H54 (cell line): Measurements from ENCODE around the gene COMT.
A peak's percentile ranks its signal among the peaks of the same experiment; 100 is the strongest.

ENCODE experiments used
- DNase-seq: peaks from one replicate; pipeline ENCODE4 v3.0.0; 2011; ENCODE audit warnings: low spot score, mixed read lengths; ENCODE audit not compliant: insufficient read length
- FAIRE-seq: peaks from 3 replicates; lab custom pipeline; 2011; peaks lifted over from hg19 to GRCh38; lab: Jason Lieb, UNC
- POLR2A ChIP-seq: IDR thresholded peaks from 2 replicates; pipeline ENCODE4 v1.6.1; 2011; ENCODE audit warnings: low read depth, mild to moderate bottlenecking, low read length

Gene COMT

DNA sequence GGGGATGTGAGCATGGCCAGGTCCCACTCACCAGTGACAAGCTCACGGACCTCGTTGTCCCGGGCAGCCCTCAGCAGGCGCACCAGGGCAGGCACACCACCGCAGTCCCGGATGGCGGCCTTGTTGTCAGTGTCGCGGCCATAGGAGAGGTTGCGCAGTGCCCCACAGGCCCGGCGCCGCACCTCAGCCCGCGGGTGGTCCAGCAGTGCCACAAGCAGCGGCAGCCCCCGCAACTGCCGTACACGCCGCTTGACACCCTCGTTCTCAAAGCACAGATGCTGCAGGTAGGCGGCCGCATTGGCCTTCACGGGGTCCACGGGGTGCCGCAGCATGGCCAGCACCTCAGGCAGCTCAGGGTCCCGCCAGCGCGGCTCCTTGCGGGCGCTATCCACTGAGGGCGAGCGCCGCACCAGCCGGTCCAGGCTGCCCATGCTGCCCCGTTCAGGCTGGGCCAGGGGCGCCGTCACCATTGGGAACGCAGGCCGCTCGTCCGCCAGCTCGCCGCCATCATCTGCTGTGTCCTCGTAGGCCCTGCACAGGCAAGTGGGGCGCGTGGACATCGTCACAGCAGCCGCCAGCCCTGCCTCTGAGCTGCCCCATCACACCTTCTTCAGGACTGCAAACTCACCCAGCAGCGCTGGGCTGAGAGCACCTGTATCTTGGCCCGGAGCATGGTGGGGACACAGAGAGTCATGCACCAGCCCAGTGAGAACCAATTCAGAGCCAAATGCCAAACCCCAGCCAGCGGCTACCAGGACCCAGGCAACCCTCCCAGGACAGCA lies 38.3 kb downstream of the COMT start:
- FAIRE-seq: no peak
- no peak for TF ChIP-seq POLR2A
- no peak for DNase-seq

GRCh38 chr22:19980766-19981165 lies 39.2 kb downstream of the COMT start:
- no peak for FAIRE-seq
- DNase-seq: no peak
- no peak for TF ChIP-seq POLR2A

DNA sequence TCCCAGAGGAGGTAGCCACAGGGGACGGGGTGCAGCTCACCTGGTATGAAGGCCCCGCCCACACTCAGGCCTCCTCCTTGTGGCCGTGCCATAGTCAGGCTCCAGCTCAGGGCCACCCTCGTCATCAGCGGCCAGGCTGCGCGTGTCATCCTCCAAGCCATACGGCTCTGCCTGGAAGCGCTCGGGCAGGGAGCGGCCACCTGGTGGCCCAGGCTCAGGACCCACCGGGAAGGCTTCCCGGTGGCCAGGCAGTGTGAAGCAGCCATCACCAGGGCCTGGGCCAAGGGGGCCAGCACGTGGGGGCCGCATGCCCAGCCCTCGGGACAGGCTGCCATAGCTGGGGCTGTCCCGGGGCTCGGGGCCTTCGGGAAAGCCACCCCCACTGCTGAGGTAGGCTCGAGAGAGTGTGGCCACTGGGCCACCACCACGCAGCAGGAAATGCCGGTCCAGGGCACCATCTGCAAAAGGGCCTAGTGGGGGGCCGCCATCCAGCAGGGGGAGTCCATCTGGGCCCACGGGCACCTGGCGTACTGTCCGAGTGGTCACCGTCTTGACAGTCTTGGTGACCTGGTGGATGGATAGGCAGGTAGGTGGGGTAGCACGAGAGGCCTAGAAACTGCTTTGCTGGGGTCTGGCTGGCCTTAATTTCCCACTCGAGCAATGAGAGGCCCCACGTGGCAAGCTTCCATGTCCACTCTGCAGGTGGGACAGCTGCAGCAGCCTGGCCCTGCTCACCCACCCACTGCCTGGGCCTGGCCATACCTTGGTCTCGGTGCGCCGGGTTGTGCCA lies 39.8 kb downstream of the COMT start:
- TF ChIP-seq POLR2A: no peak
- no peak for DNase-seq
- no peak for FAIRE-seq

DNA sequence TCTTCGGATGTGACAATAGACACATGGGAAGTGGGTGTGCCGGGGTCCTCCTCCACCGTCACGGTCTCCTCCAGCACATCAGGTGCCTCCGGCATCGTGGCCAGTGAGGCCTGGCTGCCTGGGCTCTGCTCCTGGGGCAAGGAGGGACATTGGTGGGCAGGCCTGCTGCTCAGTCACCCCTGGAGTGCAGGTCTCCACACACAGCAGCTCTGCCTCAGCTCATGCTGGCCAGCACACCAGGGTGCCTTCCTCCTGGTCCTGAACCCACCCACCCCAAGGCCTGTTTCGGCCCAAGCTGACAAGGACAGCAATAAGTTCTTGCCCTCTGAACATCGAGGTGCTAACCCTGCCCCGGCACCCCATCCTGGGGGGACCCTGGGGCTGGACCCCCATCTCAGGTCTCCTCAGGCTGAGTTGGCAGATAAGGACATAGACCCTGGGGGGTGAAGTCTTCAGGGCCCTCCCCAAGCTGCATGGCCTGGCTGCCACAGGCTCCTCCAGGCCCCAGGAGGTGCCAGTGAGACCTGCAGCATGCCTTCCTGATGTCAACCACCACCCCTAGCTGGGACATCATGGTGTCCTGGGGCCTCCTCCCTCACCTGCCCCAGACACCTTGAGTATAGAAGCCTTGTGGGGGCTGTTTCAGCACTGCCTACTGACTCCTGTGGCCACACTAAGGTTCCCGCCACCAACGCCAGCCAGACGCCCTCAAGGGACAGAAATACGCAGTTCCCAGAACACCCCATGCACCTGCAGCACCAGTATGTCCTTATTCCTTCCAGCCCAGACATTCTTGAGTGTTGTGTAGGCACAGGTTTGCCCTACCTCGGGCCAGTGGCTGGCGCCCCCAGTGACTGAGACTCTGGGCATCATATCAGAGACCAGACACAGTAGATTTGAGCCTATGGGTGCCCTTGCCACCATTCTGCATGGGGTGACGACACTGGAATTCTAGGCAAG lies 40.7 kb downstream of the COMT start:
- DNase-seq (no peak), FAIRE-seq (no peak)
- no peak for TF ChIP-seq POLR2A

- no peak for DNase-seq
- FAIRE-seq: no peak
- TF ChIP-seq POLR2A: no peak
Measured at GRCh38 chr22:19982991-19983578, 41.5 kb downstream of the COMT start.

DNA sequence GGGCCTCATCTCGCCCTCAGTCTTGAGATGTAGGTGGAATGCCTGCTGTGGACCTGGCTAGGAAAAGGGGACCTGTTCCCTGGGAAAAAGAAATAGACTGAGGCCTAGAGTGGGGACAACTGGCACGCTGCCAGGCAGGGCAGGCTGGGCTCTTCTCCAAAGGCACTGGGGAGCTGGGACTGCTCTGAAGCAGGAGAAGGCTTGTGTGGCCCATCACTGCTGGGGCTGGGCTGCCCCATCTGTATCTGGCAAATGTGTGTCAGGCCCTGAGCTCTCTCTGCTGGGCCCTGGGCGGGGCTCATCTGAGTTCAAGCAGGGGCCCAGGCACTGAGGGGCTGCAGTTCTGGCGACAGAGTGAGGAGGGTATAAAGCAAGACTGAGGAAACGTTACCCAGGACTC lies 42.2 kb downstream of the COMT start:
- no peak for FAIRE-seq
- no peak for TF ChIP-seq POLR2A
- DNase-seq: no peak

GRCh38 chr22:19984201-19984753 lies 42.7 kb downstream of the COMT start:
- peak; percentile 15 for FAIRE-seq
- DNase-seq: peak; percentile 90
- no peak for TF ChIP-seq POLR2A

- FAIRE-seq: no peak
- no peak for TF ChIP-seq POLR2A
- no peak for DNase-seq
Measured at GRCh38 chr22:19984851-19985811, 43.6 kb downstream of the COMT start.

GRCh38 chr22:19986011-19986409 lies 44.4 kb downstream of the COMT start:
- TF ChIP-seq POLR2A: no peak
- FAIRE-seq: no peak
- DNase-seq: no peak

DNA sequence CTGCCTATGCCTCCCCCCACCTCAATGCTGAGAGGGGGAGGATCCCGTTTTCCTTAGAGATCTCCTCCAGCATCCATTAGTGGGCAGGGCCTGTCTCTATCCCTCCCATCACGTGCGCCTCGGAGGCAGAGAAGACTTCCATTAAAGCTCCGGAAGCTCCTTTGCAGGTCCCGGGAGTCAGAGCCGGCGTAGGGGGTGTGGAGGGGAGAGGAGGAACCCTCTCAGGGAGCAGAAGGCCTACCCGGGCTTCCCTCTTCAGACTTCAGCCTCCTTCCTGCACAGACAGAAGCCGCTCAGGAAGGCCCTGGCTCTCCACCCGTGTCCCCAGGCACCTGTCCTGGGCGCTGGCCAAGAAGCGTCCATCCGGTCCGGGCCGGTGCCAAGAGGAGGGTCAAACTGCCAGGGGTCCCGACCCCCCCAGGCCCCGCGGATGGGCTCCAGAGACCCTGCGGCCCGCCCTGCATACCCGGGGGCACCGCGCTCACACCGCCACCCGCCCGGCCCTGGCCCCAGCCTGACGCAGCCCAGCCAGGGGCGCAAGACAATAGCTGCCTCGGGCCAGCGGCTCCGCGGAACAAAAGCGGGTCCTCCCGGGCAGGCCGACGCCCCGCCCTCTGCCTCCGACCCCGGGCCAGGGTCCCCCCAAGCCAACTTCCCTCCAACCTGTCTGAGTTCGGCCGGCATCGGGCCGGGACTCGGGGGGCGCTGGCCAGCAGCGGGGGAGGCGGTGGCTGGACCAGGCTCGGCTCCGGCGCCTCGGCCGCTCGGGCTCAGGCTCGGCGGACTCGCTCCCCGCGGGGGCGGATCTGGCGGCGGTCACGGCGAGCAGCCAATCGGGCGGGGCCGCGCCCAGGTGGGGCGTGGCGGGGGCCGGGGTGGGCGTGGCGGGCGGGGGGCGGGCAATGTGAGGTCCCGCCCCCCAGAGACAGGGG lies 45.1 kb downstream of the COMT start:
- DNase-seq: peak; percentile 75
- no peak for FAIRE-seq
- 0 out of 2 replicates have a peak, but pooled peaks have one; percentile 18 for TF ChIP-seq POLR2A
